Panc1 (cell line): Measurements from ENCODE around the gene SCG2. TPM values are rescaled to one million over a fixed set of nuclear protein-coding genes. Genes with fewer than 3 reads are reported as not detected.
"Not testable (repeated sequence)": the region's sequence is repeated elsewhere in the genome, so short reads cannot be mapped to it uniquely, and the experiment has no call there.

Source experiments
- ATAC-seq: fragments of 200-7000 bp; cut with Tn5 transposase; 2 replicates; pipeline ENCODE4 v1.9.1; 2020; ENCODE audit warnings: mild to moderate bottlenecking, moderate library complexity
- BruUV-seq: library from RNA; stranded (reverse); fragments of 400-500 nt; replicated peaks from 2 replicates; lab custom pipeline; 2021; lab: Mats Ljungman, UMichigan
- CTCF ChIA-PET: fragments of 300-600 bp; sonication (Branson Sonifier 250); formaldehyde crosslinking; loops from one replicate; lab custom pipeline; 2022; ENCODE audit warnings: antibody characterized with exemption; lab: Charles Lee
- POLR2A ChIA-PET: fragments of 300-600 bp; sonication (Branson Sonifier 250); formaldehyde crosslinking; loops from one replicate; lab custom pipeline; 2022; ENCODE audit warnings: antibody characterized with exemption; lab: Charles Lee
- DNase-seq: peaks from one replicate; pipeline ENCODE4 v3.0.0-alpha.2; 2010; ENCODE audit warnings: low read depth, low spot score
- H3K27ac ChIP-seq: 2 replicates; pipeline ENCODE4 v1.5.1; 2011; ENCODE audit warnings: mild to moderate bottlenecking, low read length, inconsistent platforms
- H3K27me3 ChIP-seq: fragments of 200-500 bp; sonication (Bioruptor generic); 2 replicates; pipeline ENCODE4 v1.6.0; 2014; ENCODE audit warnings: low read length, inconsistent platforms; ENCODE audit not compliant: control insufficient read depth, insufficient read depth
- H3K36me3 ChIP-seq: fragments of 200-500 bp; sonication (Bioruptor generic); 2 replicates; pipeline ENCODE4 v1.5.1; 2014; ENCODE audit warnings: inconsistent platforms, mild to moderate bottlenecking, low read length, moderate library complexity; ENCODE audit not compliant: control insufficient read depth, insufficient read depth
- H3K4me1 ChIP-seq: 2 replicates; pipeline ENCODE4 v1.5.1; 2011; ENCODE audit warnings: inconsistent platforms, mild to moderate bottlenecking, low read length, moderate library complexity; ENCODE audit not compliant: control insufficient read depth, insufficient read depth
- H3K4me3 ChIP-seq, 2 experiments: 2 replicates each; pipeline ENCODE4 v1.5.1; 2011 to 2012; ENCODE audit warnings: low read depth in 2 of 2, low read length in 2 of 2, mild to moderate bottlenecking in 2 of 2, inconsistent platforms in 1 of 2, moderate library complexity in 1 of 2
- H3K9me3 ChIP-seq: fragments of 200-500 bp; sonication (Bioruptor generic); 2 replicates; pipeline ENCODE4 v1.5.1; 2014; ENCODE audit warnings: low read depth, mild to moderate bottlenecking, inconsistent platforms, low read length, moderate library complexity; ENCODE audit not compliant: control insufficient read depth, insufficient read depth
- CTCF ChIP-seq: fragments of 450-650 bp; IDR thresholded peaks from 2 replicates; pipeline ENCODE4 v1.5.1; 2017; ENCODE audit warnings: mild to moderate bottlenecking
- POLR2AphosphoS5 ChIP-seq: IDR thresholded peaks from 2 replicates; pipeline ENCODE4 v1.6.1; 2012; ENCODE audit warnings: mild to moderate bottlenecking, low read depth, low read length, moderate library complexity
- SIN3A ChIP-seq: IDR thresholded peaks from 2 replicates; pipeline ENCODE4 v1.6.1; 2012; ENCODE audit warnings: low read depth, mild to moderate bottlenecking, low read length, moderate library complexity, borderline replicate concordance; ENCODE audit not compliant: insufficient read depth
- TCF7L2 ChIP-seq: IDR thresholded peaks from 2 replicates; pipeline ENCODE4 v1.6.1; 2011; ENCODE audit warnings: mild to moderate bottlenecking, low read depth, low read length, inconsistent platforms
- in situ Hi-C: cut with HindIII; loops from 2 replicates; pipeline ENCODE4 v1.10.0; 2016; ENCODE audit warnings: low sequenced_read_pairs, low pct_unique_long_range_greater_than_20kb
- intact Hi-C: fragments of 100-400 bp; cut with micrococcal nuclease; formaldehyde crosslinking; loops from one replicate; pipeline ENCODE4 v1.10.0; 2022; ENCODE audit not compliant: unreplicated experiment
- total RNA-seq: library from RNA; stranded (reverse); gene quantifications from one replicate; pipeline ENCODE4 v1.2.1, GENCODE V29; 2021; ENCODE audit not compliant: unreplicated experiment
- TF ChIP-seq, protein P1 (sequence below), 2 experiments: IDR thresholded peaks; 2 replicates each; pipeline ENCODE4 v1.6.1; 2011 to 2012; ENCODE audit warnings: low read depth in 2 of 2, control low read depth in 1 of 2, low read length in 1 of 2, mild to moderate bottlenecking in 1 of 2, moderate library complexity in 1 of 2; ENCODE audit not compliant: insufficient read depth in 1 of 2

SCG2 gene
- total RNA-seq, 1 experiment from 2014 or later: 1.7 TPM

DNA sequence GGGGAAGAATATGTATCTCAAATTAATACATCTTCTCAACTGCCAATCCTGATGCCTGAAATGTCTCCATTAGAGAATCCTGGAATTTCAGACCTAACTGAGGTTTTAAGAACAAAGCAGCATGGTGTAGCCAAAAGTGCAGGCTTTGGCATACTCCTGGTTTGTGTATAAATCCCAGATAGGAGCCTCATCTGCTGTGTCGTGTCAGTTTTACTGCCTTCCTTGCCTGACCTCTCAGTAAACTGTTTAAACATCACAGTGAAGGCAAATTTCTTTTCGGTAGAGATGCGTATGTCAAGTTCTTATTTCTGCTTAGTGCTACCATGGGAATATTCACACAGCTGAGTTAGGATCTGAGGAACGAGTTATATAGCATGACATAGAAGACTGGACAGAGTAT lies 7.3 kb downstream of the SCG2 start:
- TF ChIP-seq POLR2AphosphoS5: no peak
- no peak for TF ChIP-seq TCF7L2
- TF ChIP-seq SIN3A: no peak
- TF ChIP-seq, protein P1, sequence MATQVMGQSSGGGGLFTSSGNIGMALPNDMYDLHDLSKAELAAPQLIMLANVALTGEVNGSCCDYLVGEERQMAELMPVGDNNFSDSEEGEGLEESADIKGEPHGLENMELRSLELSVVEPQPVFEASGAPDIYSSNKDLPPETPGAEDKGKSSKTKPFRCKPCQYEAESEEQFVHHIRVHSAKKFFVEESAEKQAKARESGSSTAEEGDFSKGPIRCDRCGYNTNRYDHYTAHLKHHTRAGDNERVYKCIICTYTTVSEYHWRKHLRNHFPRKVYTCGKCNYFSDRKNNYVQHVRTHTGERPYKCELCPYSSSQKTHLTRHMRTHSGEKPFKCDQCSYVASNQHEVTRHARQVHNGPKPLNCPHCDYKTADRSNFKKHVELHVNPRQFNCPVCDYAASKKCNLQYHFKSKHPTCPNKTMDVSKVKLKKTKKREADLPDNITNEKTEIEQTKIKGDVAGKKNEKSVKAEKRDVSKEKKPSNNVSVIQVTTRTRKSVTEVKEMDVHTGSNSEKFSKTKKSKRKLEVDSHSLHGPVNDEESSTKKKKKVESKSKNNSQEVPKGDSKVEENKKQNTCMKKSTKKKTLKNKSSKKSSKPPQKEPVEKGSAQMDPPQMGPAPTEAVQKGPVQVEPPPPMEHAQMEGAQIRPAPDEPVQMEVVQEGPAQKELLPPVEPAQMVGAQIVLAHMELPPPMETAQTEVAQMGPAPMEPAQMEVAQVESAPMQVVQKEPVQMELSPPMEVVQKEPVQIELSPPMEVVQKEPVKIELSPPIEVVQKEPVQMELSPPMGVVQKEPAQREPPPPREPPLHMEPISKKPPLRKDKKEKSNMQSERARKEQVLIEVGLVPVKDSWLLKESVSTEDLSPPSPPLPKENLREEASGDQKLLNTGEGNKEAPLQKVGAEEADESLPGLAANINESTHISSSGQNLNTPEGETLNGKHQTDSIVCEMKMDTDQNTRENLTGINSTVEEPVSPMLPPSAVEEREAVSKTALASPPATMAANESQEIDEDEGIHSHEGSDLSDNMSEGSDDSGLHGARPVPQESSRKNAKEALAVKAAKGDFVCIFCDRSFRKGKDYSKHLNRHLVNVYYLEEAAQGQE (IDR thresholded peaks at IDR 0.05; ENCODE audit: insufficient read depth in 1 of 2, low read depth in 2 of 2, low read length in 1 of 2): no peak
- no peak for TF ChIP-seq CTCF
- Histone ChIP-seq H3K27me3 (no peaks in the 10 kb centered on the region), H3K4me3 (no peak overlapping the region), H3K9me3 (no peaks in the 10 kb centered on the region), H3K27ac (no peak overlapping the region), H3K4me1 (no peaks in the 10 kb centered on the region), H3K36me3 (no peaks in the 10 kb centered on the region)
- intact Hi-C loops (no loop called here), in situ Hi-C loops (no loop called here)
- ATAC-seq (no peak), DNase-seq (no peak)
- BruUV-seq: no TSS peak
- ChIA-PET CTCF (no interaction called here), POLR2A (no interaction called here)

DNA sequence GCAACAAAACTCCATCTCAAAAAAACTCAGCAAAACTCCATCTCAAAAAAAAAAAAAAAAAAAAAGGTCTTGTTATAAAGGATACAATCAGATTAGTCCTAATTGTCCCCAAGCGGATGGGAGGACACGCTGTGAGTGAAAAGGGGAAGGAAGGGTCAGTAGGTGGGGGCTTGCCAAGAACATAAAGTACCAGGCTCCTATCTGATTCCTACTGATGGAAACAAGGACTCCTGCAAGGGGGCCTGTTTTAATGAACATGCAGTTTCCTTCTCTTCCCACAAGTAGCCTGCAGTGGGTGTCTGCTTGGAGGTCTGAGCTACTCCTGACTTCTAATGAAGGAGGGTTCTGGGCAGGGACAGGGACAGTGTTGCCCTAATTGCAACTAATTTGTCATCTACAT lies 7.9 kb downstream of the SCG2 start:
- BruUV-seq: no TSS peak
- Histone ChIP-seq H3K36me3 (no peaks in the 10 kb centered on the region), H3K27me3 (no peaks in the 10 kb centered on the region), H3K27ac (no peak overlapping the region), H3K9me3 (no peaks in the 10 kb centered on the region), H3K4me3 (no peak overlapping the region), H3K4me1 (no peaks in the 10 kb centered on the region)
- intact Hi-C loops (no loop called here), in situ Hi-C loops (no loop called here)
- no peak for DNase-seq
- no peak for TF ChIP-seq SIN3A
- no peak for TF ChIP-seq CTCF
- no peak for TF ChIP-seq POLR2AphosphoS5
- no peak for TF ChIP-seq TCF7L2
- TF ChIP-seq, protein P1 (IDR thresholded peaks at IDR 0.05; ENCODE audit: insufficient read depth in 1 of 2, low read depth in 2 of 2, low read length in 1 of 2): no peak
- CTCF ChIA-PET: no interaction called here
- POLR2A ChIA-PET: no interaction called here
- ATAC-seq: no peak

- ATAC-seq, DNase-seq, BruUV-seq, H3K36me3 ChIP-seq, CTCF ChIA-PET, in situ Hi-C loops, POLR2A ChIA-PET, intact Hi-C loops, H3K4me3 ChIP-seq, H3K27me3 ChIP-seq, H3K4me1 ChIP-seq, H3K27ac ChIP-seq, H3K9me3 ChIP-seq: not testable (repeated sequence)
Observed at GRCh38 chr2:223592689-223593088, 9.5 kb downstream of the SCG2 start.
